Bone marrow (tissue), 2 donors: ENCODE measurements around the gene GUCY2D.
"Not testable (repeated sequence)": the region's sequence is repeated elsewhere in the genome, so short reads cannot be mapped to it uniquely, and the experiment has no call there.

ENCODE experiments used
- DNase-seq, 2 donors: peaks; one replicate each; lab custom pipeline; 2025; lab: John Stamatoyannopoulos, UW

GUCY2D gene

DNA sequence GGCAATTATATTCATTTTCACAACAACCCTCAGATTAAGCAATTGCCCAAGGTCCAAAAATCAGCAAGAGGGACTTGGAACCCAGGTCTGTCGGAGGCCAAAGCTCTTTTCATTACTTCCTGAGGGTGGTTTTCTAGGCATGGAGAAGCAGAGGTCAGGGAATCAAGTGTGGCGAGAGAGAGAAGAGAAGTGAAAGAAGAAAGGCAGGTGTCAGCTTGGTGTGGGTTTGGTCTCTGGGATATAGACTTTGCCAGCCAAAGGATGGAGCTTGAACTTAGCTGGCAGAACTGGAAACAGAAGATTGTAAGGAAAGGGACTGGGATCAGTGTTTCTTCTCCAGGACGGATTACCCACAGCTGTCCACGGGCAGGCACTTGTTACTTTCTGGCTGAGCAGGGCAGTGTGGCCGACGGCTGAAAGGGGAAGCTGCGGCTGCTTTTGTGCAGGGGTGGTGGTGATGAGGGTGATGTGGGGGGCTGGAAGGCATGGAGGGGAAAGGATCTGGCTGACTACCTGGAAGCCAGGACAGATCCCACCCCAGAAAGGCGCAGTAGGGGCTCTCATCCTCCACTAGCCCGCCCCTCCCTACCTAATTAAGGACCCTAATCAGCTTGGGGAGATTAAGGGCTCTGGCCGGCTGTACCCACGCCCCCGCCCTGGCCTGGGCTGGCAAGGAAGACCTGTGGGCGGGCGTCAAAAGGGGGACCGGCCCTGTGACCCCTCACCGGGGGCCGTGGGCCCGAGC is at the start of gene GUCY2D:
Gene GUCY2D, plus strand, starts transcription at position 640 of the 745 bp plus-strand sequence. CDS start 433 bp downstream, outside the sequence.
- peak in 1 of 2 donors; percentile 6 for DNase-seq

GRCh38 chr17:7953266-7953665 is 49.1 kb upstream of the GUCY2D start:
- not testable (repeated sequence) for DNase-seq

GRCh38 chr17:7955414-7956227 is 46.8 kb upstream of the GUCY2D start:
- DNase-seq: no peak

DNA sequence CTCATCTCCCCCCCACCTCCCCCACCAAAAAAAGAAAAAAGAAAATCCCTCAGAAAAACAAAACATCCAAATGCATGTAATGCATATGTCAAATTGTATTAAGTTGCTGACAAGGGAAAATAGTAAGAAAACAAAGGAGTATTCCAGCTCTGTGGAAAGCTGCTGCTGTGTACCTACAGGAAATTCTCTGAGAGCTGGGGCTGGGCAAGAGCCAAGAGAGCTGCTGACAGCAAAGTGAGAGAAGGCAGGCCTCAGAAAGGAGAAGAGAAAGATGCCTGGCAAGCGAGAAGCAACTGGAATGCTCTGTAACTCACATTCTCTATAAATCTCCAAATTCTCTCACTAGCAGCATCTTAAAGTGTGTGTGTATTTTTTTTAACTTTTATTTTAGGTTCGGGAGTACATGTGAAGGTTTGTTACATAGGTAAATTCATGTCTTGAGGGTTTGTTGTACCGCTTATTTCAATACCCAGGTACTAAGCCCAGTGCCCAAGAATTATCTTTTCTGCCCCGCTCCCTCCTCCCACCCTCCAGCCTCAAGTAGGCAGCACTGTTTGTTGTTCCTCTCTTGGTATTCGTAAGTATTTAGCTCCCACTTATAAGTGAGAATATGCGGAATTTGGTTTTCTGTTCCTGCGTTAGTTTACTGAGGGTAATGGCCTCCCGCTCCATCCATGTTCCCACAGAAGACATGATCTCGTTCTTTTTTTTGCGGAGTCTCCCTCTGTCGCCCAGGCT is 46.0 kb upstream of the GUCY2D start:
- no peak for DNase-seq

DNA sequence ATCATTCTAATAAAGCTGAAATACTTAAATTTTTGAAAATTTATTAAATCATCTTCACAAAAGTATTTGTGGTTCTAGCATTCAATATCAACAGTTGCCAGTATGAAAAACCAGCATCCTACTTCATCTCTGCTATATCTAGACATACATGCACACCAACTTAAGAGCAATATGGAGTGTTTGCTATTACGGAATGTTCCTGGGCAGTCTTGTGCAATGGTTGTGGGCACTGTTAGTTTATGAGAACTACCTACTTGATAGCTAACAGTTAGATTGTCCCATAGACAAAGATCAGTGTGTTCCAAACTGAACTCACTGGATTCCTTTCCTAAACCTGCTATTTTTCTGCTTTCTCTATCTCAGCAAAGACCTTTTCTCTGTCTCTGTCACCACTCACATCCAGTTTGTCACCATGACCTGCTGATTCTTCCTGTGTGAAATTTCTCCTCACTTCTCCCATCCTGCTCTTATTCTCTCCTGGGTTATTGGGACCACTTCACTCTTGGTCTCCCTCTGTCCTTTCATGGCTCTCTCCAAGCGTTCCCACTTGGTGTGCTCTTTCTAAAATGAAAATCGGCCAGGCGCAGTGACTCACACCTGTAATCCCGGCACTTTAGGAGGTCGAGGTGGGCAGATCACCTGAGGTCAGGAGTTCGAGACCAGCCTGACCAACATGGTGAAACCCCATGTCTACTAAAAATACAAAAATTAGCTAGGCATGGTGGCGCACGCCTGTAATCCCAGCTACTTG is 42.7 kb upstream of the GUCY2D start:
- no peak for DNase-seq

DNA sequence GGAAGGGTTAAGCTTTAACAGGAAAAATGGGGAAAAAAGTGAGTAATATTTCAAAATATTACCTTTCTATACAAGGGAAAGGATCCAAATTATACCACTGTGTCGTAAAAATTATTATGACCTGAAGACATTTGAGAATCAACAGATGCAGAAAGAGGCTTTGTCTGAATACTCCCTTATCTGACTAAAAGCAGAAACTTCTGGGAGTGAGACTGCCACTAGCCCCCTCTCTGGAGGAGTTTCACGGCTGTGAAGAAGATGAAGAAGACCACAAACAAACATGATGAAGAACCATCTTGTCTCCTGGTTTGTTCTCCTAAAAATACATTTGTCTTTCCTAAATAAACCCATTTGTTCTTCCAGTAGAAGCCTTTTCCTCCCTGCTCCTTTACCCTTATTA is 41.0 kb upstream of the GUCY2D start:
- no peak for DNase-seq

GRCh38 chr17:7967751-7968150 is 34.7 kb upstream of the GUCY2D start:
- no peak for DNase-seq

DNA sequence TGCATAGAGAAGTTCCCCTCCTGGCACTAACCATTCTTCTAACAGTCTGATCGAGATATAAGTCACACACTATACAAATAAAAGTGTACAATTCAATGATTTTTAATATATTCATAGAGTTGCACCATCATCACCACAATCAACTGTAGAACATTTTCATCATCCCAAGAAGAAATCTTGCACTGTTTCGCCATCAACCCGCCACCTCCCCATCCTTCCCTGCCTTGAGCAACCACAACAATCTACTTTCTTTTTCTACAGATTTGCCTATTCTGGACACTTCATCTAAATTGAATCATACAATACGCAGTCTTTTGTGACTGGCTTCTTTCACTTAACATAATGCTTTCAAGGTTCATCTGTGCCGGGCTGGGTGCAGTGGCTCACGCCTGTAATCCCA is 33.0 kb upstream of the GUCY2D start:
- DNase-seq: no peak

- no peak for DNase-seq
These were observed 30.8 kb upstream of the GUCY2D start for GRCh38 chr17:7971651-7972050.

- DNase-seq: no peak
These were observed 30.2 kb upstream of the GUCY2D start for GRCh38 chr17:7972131-7972785.

DNA sequence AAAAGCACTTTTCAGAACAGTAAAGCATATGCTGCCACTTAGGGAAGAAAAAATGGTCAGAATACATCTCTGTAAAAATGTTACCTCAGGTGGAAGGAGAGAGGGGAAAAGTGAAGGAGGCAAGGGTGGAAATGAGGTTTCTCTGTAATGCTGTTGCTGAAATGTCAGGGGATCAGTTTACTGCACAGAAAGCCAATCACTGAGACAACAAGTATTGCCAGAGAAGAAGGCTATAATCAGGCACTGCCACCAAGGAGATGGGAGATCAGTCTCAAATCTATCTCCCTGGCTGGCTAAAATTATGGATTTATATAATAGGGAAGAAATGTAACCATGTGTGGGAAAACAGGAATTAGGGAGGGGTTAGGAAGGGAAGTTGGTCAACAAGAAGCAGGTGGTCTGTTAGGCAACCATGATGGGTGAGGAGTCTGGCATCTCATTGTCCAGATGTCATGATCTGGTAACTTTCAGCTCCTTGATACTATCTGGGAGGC is 27.7 kb upstream of the GUCY2D start:
- no peak for DNase-seq

DNA sequence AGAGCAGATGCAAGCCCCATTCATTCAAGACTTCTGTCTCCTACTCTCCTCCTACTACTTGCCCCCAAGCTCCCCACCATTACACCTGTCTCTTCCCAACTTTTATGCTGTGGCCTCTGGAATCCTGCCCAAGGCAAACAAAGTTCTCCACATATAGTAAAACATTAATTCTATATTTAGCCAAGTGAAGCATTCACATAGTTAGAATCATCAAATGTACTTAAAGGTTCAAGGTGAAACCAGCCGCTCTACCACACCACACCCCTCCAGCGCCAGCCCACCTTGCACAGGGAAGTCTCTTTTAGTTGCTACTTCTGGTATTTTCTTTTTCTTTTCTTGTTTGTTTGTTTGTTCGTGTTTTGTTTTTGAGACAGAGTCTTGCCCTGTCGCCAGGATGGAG is 25.4 kb upstream of the GUCY2D start:
- no peak for DNase-seq

- DNase-seq: no peak
These were observed 24.6 kb upstream of the GUCY2D start for GRCh38 chr17:7977805-7978204.

DNA sequence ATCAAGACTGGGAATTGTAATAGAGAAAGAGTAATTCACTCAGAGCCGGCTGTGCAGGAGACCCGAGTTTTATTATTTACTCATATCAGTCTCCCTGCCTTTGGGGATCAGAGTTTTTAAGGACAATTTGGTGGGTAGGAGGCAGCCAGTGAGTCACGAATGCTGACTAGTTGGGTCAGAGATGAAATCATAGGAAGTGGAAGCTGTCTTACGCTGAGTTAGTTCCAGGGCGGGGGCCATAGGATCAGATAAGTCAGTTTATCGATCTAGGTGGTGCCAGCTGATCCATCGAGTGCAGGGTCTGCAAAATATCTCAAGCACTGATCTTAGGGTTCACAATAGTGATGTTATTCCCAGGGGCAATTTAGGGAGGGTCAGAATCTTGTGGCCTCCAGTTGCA is 20.2 kb upstream of the GUCY2D start:
- no peak for DNase-seq

- no peak for DNase-seq
These were observed 19.7 kb upstream of the GUCY2D start for GRCh38 chr17:7982666-7983065.

DNA sequence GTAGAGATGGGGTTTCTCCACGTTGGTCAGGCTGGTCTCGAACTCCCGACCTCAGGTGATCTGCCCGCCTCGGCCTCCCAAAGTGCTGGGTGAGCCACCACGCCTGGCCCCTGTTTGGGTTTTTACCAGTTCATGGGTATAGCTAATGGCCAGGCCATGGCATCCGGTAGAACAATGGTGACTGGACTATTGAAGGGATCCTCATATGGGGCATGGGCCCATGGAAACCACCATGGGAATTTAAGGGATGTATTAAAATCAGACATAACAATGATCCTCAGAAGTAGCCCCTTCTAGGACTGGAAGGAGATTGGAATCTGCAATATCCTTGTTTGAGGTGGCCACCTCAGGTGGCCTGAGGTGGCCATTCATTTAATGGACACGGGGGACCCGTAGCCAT is 17.5 kb upstream of the GUCY2D start:
- DNase-seq: no peak

GRCh38 chr17:7987112-7987893 is 15.1 kb upstream of the GUCY2D start:
- no peak for DNase-seq

GRCh38 chr17:7988750-7989178 is 13.7 kb upstream of the GUCY2D start:
- peak in 1 of 2 donors; percentile 72 for DNase-seq

GRCh38 chr17:7989781-7990655 is 12.4 kb upstream of the GUCY2D start:
- DNase-seq: peak; percentile 26 to 93
